NCI-H2107 treated with DMSO at 0.1 percent for 48 hours (cell line): ENCODE results near the gene ANKRD65.

Source experiments
- DNase-seq: peaks from one replicate; lab custom pipeline; 2025; ENCODE audit not compliant: unreplicated experiment; lab: John Stamatoyannopoulos, UW

The ANKRD65 gene

GRCh38 chr1:1442069-1442770 is 21.1 kb upstream of the ANKRD65 start:
- DNase-seq, result no peak

GRCh38 chr1:1441002-1441888 is 20.2 kb upstream of the ANKRD65 start:
- DNase-seq, result no peak

DNA sequence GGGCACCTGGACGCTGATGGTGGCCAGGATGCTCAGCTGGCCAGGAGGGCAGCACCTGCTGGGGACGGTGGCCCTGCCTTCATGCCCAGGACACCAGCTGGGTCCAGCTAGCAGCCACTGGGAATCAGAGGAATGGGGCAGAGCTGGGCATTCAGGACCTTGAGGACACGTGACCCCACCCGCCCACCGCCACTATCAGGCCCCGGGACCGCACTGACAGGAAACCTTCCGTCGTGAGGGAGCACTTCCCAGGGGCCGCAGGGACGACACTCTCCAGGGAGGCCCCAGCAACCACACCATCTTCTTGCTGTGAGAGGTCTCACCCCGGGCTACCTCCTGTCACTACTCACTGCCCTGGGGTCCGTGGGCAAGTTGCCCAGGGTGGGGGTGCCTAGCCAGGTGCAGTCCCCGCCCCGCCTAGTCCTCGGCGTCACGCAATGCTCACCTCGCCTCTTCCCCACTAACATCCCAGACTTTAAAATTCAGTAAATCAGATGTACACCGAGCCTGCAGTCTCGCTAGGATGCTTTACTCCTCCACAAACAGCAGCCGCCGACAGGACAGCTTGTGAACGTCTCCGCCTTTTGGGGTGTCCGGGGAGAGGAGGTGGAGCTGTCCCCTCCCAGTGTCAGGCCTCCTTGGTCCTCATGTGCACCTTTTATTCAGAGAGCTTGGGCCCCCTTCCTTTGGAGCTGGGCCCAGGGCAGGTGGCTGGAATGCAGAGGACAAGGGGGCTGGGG is 19.4 kb upstream of the ANKRD65 start:
- DNase-seq, result no peak

DNA sequence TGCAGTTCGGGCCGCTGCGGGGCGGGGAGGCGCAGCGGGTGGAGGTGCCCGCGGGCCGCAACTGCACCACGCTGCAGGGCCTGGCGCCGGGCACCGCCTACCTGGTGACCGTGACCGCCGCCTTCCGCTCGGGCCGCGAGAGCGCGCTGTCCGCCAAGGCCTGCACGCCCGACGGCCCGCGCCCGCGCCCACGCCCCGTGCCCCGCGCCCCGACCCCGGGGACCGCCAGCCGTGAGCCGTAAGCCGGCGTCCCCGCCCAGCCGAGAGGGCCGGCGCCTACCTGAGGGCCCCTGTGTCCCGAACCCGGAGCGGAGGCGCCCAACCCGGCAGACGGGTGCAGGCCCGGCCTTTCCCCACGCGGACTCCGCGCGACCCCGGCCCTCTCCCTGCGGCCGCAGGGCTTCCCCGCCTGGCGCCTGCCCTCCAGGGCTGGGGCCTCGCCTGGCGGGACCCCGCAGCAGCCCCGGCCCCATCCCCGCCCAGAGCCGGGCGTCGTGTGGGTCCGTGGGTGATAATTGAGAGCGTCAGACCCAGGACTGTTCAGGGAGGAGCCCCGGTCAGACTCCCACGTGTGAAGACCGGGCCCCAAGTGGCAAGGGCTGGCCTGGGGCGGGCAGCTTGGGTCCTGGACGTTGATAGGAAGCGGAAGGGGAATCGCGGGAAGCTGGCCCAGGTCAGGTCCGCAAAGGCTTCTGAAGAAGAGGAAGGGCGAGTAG is 18.6 kb upstream of the ANKRD65 start:
- DNase-seq, result no peak

- DNase-seq, result no peak
These were observed 17.7 kb upstream of the ANKRD65 start for GRCh38 chr1:1438531-1439381.

GRCh38 chr1:1437904-1438376 is 16.9 kb upstream of the ANKRD65 start:
- DNase-seq, result no peak

DNA sequence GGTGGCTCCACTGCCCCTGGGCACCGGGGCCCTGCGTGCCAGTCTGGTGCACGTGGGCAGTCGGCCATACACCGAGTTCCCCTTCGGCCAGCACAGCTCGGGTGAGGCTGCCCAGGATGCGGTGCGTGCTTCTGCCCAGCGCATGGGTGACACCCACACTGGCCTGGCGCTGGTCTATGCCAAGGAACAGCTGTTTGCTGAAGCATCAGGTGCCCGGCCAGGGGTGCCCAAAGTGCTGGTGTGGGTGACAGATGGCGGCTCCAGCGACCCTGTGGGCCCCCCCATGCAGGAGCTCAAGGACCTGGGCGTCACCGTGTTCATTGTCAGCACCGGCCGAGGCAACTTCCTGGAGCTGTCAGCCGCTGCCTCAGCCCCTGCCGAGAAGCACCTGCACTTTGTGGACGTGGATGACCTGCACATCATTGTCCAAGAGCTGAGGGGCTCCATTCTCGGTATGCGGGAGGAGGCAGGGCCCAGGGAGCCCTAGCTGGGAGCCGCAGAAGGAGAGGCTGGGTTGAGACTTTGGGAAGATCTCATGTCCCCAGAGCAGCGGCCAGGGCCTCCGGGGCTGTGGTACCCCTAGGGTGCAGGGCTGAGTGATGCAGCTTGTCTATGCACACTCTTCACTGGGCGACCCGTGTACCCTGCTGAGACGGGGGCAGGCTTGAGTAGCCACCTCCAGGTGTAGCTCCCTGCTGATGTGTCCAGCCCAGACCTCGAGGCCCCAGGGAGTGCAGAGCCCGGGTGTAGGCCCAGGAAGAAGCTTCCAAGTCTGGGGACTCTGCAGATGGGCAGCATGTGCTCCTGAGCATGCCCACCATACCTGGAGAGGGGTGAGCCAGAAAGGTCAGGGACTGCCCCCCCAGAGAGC is 16.2 kb upstream of the ANKRD65 start:
- no peak for DNase-seq

- DNase-seq, result no peak
These were observed 15.6 kb upstream of the ANKRD65 start for GRCh38 chr1:1436630-1437032.

DNA sequence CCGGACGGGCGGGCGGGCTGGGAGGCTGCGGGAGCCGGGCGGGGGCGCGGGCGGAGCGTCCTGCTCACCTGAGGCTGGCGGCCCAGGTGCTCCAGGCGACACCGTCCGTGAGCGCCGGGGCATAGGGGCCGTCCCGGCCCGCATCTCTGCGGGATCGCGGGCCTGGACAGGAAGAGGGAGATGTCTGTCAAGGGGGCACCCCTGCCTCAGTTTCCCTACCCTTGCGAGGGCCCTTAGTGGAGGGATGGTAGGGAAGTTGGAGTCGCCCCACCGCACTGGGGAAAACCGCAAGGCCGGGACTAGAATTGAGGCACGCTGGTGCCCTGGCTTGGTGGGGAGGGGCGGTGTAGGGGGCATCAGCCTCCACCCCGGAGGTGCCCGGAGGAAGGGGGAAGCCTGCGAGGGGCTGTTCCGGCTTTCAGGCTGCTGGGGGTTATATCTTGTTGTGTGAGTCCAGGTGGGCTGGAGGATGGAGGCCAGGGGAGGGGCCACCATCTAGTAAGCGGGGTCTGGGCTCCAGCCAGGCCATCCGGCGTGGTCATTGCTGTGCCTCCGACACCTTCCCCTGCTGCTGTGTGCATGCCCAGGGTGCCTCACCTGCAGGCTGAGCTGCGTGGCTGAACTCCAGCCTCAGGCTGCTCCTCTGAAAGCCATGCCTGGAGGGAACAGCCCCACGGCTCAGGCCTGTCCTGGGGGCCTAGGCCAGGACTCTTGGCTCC is 15.0 kb upstream of the ANKRD65 start:
- DNase-seq, result no peak

GRCh38 chr1:1435106-1435903 is 14.2 kb upstream of the ANKRD65 start, which contains the start of gene VWA1:
TSS of gene VWA1 (plus strand) at chr1:1435690. CDS start at chr1:1435749, 59 bp downstream.
- no peak for DNase-seq

DNA sequence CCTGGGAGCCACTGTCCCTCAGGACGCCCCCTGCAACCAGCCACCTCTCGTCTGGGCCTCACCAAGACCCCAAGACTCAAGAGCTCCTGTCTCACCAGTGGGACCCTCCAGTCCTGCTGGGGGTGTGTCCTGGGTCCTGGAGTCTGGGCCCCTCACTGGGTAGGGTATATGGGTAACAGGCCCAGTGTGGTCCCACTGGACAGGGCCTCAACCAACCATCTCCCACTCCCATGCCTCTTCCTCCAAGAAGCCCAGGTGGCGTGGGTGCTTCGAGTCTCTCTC is 13.7 kb upstream of the ANKRD65 start:
- no peak for DNase-seq

- DNase-seq, result no peak
These were observed 13.2 kb upstream of the ANKRD65 start for GRCh38 chr1:1434131-1434823.

DNA sequence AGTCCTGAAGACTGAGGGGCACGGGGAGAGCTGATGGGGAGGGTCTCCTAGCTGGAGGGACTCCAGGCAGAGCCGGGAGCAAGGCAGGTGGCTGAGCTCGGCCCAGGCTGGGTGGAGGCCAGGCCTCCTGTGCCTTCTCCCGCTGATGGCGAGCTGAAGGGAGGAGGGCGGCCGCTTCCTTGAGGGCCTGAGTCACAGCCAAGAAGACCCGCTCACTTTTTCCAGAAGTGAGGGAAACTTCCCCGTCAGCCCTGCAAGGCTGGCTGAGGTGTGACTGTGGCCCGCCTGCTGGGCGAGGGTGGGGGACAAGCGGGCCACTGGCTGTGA is 12.7 kb upstream of the ANKRD65 start:
- DNase-seq, result no peak

DNA sequence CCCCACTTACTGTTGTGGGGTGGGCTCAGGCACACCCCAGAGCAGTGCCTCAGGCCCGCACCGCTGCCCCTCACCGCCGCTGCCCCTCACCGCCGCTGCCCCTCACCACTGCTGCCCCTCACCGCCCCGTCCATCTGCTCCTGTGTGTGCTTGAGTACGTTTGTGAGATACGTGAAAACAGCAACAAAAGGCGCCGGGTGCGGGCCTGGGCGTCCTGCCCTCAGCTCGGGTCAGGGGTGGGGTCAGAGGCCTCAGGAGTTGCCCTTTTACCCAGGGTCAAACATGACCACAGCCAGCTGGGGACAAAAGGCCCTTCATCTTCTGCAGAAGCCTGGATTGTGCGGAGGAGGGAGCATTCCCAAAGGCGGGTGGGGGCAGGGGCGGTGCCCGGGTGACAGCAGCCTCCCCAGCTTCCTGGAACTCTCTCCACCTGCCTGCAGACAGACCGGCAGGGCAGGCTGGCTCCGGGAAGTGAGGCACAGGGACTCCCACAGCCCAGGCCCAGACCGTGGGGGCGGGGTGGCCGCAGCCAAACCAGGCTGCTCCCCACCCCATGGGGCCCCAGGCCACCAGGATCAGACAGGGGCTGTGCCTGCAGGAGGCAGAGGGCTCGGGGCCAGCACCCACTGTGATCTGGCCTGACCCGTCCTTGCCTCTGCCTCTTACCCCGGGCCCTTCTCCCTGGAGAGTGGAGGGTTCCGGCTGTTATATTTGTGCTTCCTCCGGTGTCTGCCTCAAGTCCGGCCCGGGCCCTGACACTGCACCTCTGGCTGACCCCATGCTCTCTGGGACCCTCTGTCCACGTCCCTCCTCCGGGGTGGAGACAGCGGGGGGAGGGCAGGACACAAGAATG is 12.1 kb upstream of the ANKRD65 start:
- DNase-seq, result no peak

GRCh38 chr1:1432274-1432950 is 11.3 kb upstream of the ANKRD65 start:
- no peak for DNase-seq

- DNase-seq, result no peak
These were observed 10.8 kb upstream of the ANKRD65 start for GRCh38 chr1:1431845-1432273.
